GM12878 (cell line): Measurements from ENCODE around the gene SYNCRIP. TPM values are rescaled to one million over a fixed set of nuclear protein-coding genes. Genes with fewer than 3 reads are reported as not detected.

ENCODE experiments used
- BCL3 ChIP-seq: IDR thresholded peaks from 2 replicates; pipeline ENCODE4 v1.6.1; 2011; ENCODE audit warnings: borderline replicate concordance, low read depth, mild to moderate bottlenecking, moderate library complexity, low read length; ENCODE audit not compliant: insufficient read depth, poor library complexity, severe bottlenecking
- BMI1 ChIP-seq: fragments of 450-650 bp; IDR thresholded peaks from 2 replicates; pipeline ENCODE4 v1.6.1; 2016; ENCODE audit warnings: mild to moderate bottlenecking, moderate library complexity, borderline replicate concordance
- CBX3 ChIP-seq: fragments of 200-600 bp; sonication (generic); IDR thresholded peaks from 2 replicates; pipeline ENCODE4 v1.6.1; 2016; ENCODE audit warnings: low read depth, borderline replicate concordance
- CEBPB ChIP-seq, 2 experiments: fragments of 150-350 bp in 1 of 2; IDR thresholded peaks; 2 replicates each; pipeline ENCODE4 v1.6.1; 2012 to 2014; ENCODE audit warnings: low read depth in 2 of 2, low read length in 2 of 2, borderline replicate concordance in 1 of 2, inconsistent platforms in 1 of 2
- CEBPZ ChIP-seq: fragments of 150-350 bp; IDR thresholded peaks from 2 replicates; pipeline ENCODE4 v1.6.1; 2016; ENCODE audit warnings: low read depth, low read length
- CHD4 ChIP-seq: fragments of 200-600 bp; sonication (generic); IDR thresholded peaks from 2 replicates; pipeline ENCODE4 v1.6.1; 2016; ENCODE audit warnings: mild to moderate bottlenecking
- EGR1 ChIP-seq, 2 experiments: IDR thresholded peaks; 1 replicate in 1 of 2; 2 replicates in 1 of 2; pipeline ENCODE4 v1.6.1; 2011 to 2012; ENCODE audit warnings: low read depth in 2 of 2, low read length in 2 of 2, borderline replicate concordance in 1 of 2, mild to moderate bottlenecking in 1 of 2, moderate library complexity in 1 of 2
- FOXK2 ChIP-seq: fragments of 450-650 bp; IDR thresholded peaks from 2 replicates; pipeline ENCODE4 v1.6.1; 2017; ENCODE audit warnings: mild to moderate bottlenecking, moderate library complexity
- HCFC1 ChIP-seq: fragments of 150-350 bp; IDR thresholded peaks from 2 replicates; pipeline ENCODE4 v1.6.1; 2014; ENCODE audit warnings: low read length
- HDGF ChIP-seq: fragments of 450-650 bp; IDR thresholded peaks from 2 replicates; pipeline ENCODE4 v1.6.1; 2016; ENCODE audit warnings: antibody characterized with exemption
- IKZF1 ChIP-seq: fragments of 450-650 bp; conservative IDR thresholded peaks from 2 replicates; pipeline ENCODE4 v1.6.1; 2017; ENCODE audit warnings: antibody characterized with exemption, mild to moderate bottlenecking
- IRF4 ChIP-seq: IDR thresholded peaks from 2 replicates; pipeline ENCODE4 v1.6.1; 2011; ENCODE audit warnings: low read depth, low read length
- JUND ChIP-seq: IDR thresholded peaks from 2 replicates; pipeline ENCODE4 v1.6.1; 2012; ENCODE audit warnings: low read depth, mild to moderate bottlenecking, low read length, improper control_type of control experiment, moderate library complexity
- KLF5 ChIP-seq: fragments of 450-650 bp; IDR thresholded peaks from 2 replicates; pipeline ENCODE4 v1.6.1; 2014; ENCODE audit warnings: mild to moderate bottlenecking; ENCODE audit not compliant: partially characterized antibody
- MAX ChIP-seq: IDR thresholded peaks from 2 replicates; pipeline ENCODE4 v1.6.1; 2012; ENCODE audit warnings: low read depth, low read length, improper control_type of control experiment
- MXI1 ChIP-seq: fragments of 150-350 bp; IDR thresholded peaks from 2 replicates; pipeline ENCODE4 v1.6.1; 2011; ENCODE audit warnings: low read depth, mild to moderate bottlenecking, inconsistent platforms, low read length, improper control_type of control experiment
- NR2C1 ChIP-seq: fragments of 450-650 bp; IDR thresholded peaks from 2 replicates; pipeline ENCODE4 v1.6.1; 2017; ENCODE audit warnings: antibody characterized with exemption, mild to moderate bottlenecking, moderate library complexity
- POLR2AphosphoS2 ChIP-seq: IDR thresholded peaks from 2 replicates; pipeline ENCODE4 v1.6.1; 2011; ENCODE audit warnings: low read depth, mild to moderate bottlenecking, low read length, improper control_type of control experiment, moderate library complexity
- POLR2AphosphoS5 ChIP-seq: IDR thresholded peaks from 2 replicates; pipeline ENCODE4 v1.6.1; 2011; ENCODE audit warnings: mild to moderate bottlenecking, low read length, inconsistent platforms
- RELA ChIP-seq: fragments of 450-650 bp; IDR thresholded peaks from 2 replicates; pipeline ENCODE4 v1.8.0; 2014; ENCODE audit warnings: borderline replicate concordance; ENCODE audit not compliant: partially characterized antibody
- SP1 ChIP-seq: IDR thresholded peaks from one replicate; pipeline ENCODE4 v1.6.1; 2011; ENCODE audit warnings: low read depth, low read length
- SPI1 ChIP-seq: IDR thresholded peaks from 2 replicates; pipeline ENCODE4 v1.6.1; 2011; ENCODE audit warnings: low read depth, mild to moderate bottlenecking, low read length, moderate library complexity, borderline replicate concordance; ENCODE audit not compliant: insufficient read depth
- SREBF1 ChIP-seq: IDR thresholded peaks from 2 replicates; pipeline ENCODE4 v1.6.1; 2012; ENCODE audit warnings: mild to moderate bottlenecking, low read length
- SUPT20H ChIP-seq: IDR thresholded peaks from 2 replicates; pipeline ENCODE4 v1.6.1; 2011; ENCODE audit warnings: low read depth, mild to moderate bottlenecking, low read length, moderate library complexity, borderline replicate concordance; ENCODE audit not compliant: control insufficient read depth
- TCF7 ChIP-seq: IDR thresholded peaks from 2 replicates; pipeline ENCODE4 v1.6.1; 2014; ENCODE audit warnings: antibody characterized with exemption, borderline replicate concordance
- WRNIP1 ChIP-seq: IDR thresholded peaks from 2 replicates; pipeline ENCODE4 v1.6.1; 2011; ENCODE audit warnings: low read depth, low read length, improper control_type of control experiment, borderline replicate concordance
- ZZZ3 ChIP-seq: IDR thresholded peaks from 2 replicates; pipeline ENCODE4 v1.6.1; 2011; ENCODE audit warnings: low read depth; ENCODE audit not compliant: control insufficient read depth, insufficient read length
- polyA plus RNA-seq, 11 experiments: library from polyadenylated mRNA; depleted of rRNA in 4 of 11; unstranded in 6 of 11; stranded (reverse) in 5 of 11; fragments of >200 nt; fragmentation: Nextera tagmentation in 4 of 11; fragmentation: Illumina TruSeq in 1 of 11; extraction: Ambion mirVana in 4 of 11; extraction: Trizol in 1 of 11; gene quantifications; 1 replicate in 1 of 11; 2 replicates in 10 of 11; pipeline versions ENCODE4 v1.2.1 to v1.2.3, GENCODE V29; 2011 to 2016; ENCODE audit warnings: inconsistent platforms in 2 of 11, missing spikeins in 2 of 11, low read depth in 1 of 11
- total RNA-seq, 4 experiments: library from RNA; depleted of rRNA in 3 of 4; stranded (reverse); fragments of >200 nt in 3 of 4; fragmentation: Illumina TruSeq in 1 of 4; extraction: Trizol in 1 of 4; gene quantifications; 2 replicates each; pipeline versions ENCODE4 v1.2.1 to v1.2.3, GENCODE V29; 2013 to 2021

The SYNCRIP gene
- total and polyA plus RNA-seq, 10 of the 15 experiments (the other 5 are each of a cell fraction or from before 2014, with no cell fraction given): 28.4 to 255 (median 131) TPM

GRCh38 chr6:85678602-85679444, 36.1 kb upstream of the SYNCRIP start (continued):
- peak; percentile 81 for TF ChIP-seq IKZF1
- no peak for TF ChIP-seq SUPT20H
- TF ChIP-seq CBX3: no peak
- no peak for TF ChIP-seq SPI1
- peak; percentile 83 for TF ChIP-seq SP1
- peak; percentile 56 for TF ChIP-seq HCFC1
- TF ChIP-seq CEBPZ: no peak
- no peak for TF ChIP-seq SREBF1
- peak; percentile 94 for TF ChIP-seq KLF5
- TF ChIP-seq POLR2AphosphoS2: peak; percentile 100
- TF ChIP-seq CHD4: no peak
- no peak for TF ChIP-seq JUND
- no peak for TF ChIP-seq ZZZ3
- no peak for TF ChIP-seq BMI1
- TF ChIP-seq NR2C1: no peak
- TF ChIP-seq RELA: peak; percentile 76
- TF ChIP-seq POLR2AphosphoS5: peak; percentile 100
- no peak; the same call in 1 of the 2 replicates for TF ChIP-seq HDGF
- 0 out of 3 replicates have a peak, but pooled peaks of 1 of the 2 experiments have one; percentile 22 for TF ChIP-seq EGR1 (IDR thresholded peaks at IDR 0.05; ENCODE audit: borderline replicate concordance in 1 of 2, low read depth in 2 of 2, low read length in 2 of 2)
- no peak for TF ChIP-seq IRF4
- no peak for TF ChIP-seq TCF7
- peak; percentile 99 for TF ChIP-seq MXI1
- TF ChIP-seq WRNIP1: no peak; the same call in 1 of the 2 replicates
- TF ChIP-seq MAX: peak; percentile 80; the same call in 1 of the 2 replicates
- no peak for TF ChIP-seq FOXK2
- TF ChIP-seq CEBPB (IDR thresholded peaks at IDR 0.05; ENCODE audit: borderline replicate concordance in 1 of 2, low read depth in 2 of 2, low read length in 2 of 2): no peak
- TF ChIP-seq BCL3: peak; percentile 57
